K562 (cell line): ENCODE data around the gene HARS2. TPM values are rescaled to one million over a fixed set of nuclear protein-coding genes. Genes with fewer than 3 reads are reported as not detected.

Source experiments
- CHD2 ChIP-seq: IDR thresholded peaks from 2 replicates; pipeline ENCODE4 v1.6.1; 2011; ENCODE audit warnings: low read depth, low read length
- CREB1 ChIP-seq, 2 experiments: sonication (generic) in 1 of 2; formaldehyde crosslinking in 1 of 2; IDR thresholded peaks; 2 replicates each; pipeline versions ENCODE4 v1.6.1 to v1.8.0; 2012 to 2022; ENCODE audit warnings: inconsistent platforms in 1 of 2, mild to moderate bottlenecking in 1 of 2, missing genetic modification reagents in 1 of 2, moderate library complexity in 1 of 2
- DLX4 ChIP-seq: fragments of 250-450 bp; sonication (Bioruptor Pico); IDR thresholded peaks from 2 replicates; pipeline ENCODE4 v1.6.1; 2021; ENCODE audit warnings: mild to moderate bottlenecking
- EP400 ChIP-seq: fragments of 450-650 bp; IDR thresholded peaks from 2 replicates; pipeline ENCODE4 v1.6.1; 2017; ENCODE audit warnings: antibody characterized with exemption, mild to moderate bottlenecking, moderate library complexity
- HMG20B ChIP-seq: fragments of 250-450 bp; sonication (Bioruptor Pico); IDR thresholded peaks from 2 replicates; pipeline ENCODE4 v1.5.0; 2021; ENCODE audit warnings: mild to moderate bottlenecking
- HNRNPK ChIP-seq: fragments of 200-400 bp; formaldehyde crosslinking; IDR thresholded peaks from one replicate; pipeline ENCODE4 v1.6.1; 2018; ENCODE audit warnings: mild to moderate bottlenecking, low read depth, low read length; ENCODE audit not compliant: poor library complexity, severe bottlenecking
- KLF1 ChIP-seq: fragments of 450-650 bp; IDR thresholded peaks from 2 replicates; pipeline ENCODE4 v1.6.1; 2016; ENCODE audit warnings: missing genetic modification characterization, missing compliant biosample characterization
- RFX7 ChIP-seq: fragments of 250-450 bp; sonication (Bioruptor Pico); IDR thresholded peaks from 2 replicates; pipeline ENCODE4 v1.5.1; 2021; ENCODE audit warnings: mild to moderate bottlenecking
- SNRNP70 ChIP-seq: fragments of 200-400 bp; formaldehyde crosslinking; optimal IDR thresholded peaks from 2 replicates; pipeline ENCODE3; 2017; ENCODE audit warnings: low read depth, low read length
- SRSF9 ChIP-seq: fragments of 200-400 bp; formaldehyde crosslinking; IDR thresholded peaks from 2 replicates; pipeline ENCODE4 v1.6.1; 2017; ENCODE audit warnings: low read depth, low read length, borderline replicate concordance
- TAF7 ChIP-seq: fragments of 450-650 bp; IDR thresholded peaks from 2 replicates; pipeline ENCODE4 v1.6.1; 2016; ENCODE audit warnings: missing genetic modification characterization, missing compliant biosample characterization
- THRB ChIP-seq: fragments of 450-650 bp; formaldehyde crosslinking; conservative IDR thresholded peaks from 2 replicates; pipeline ENCODE4 v1.4.0; 2022; ENCODE audit warnings: mild to moderate bottlenecking, missing genetic modification characterization
- TRIM25 ChIP-seq: fragments of 450-650 bp; IDR thresholded peaks from 2 replicates; pipeline ENCODE4 v1.7.0; 2016; ENCODE audit warnings: borderline replicate concordance
- TSHZ1 ChIP-seq: fragments of 250-450 bp; sonication (Bioruptor Pico); IDR thresholded peaks from 2 replicates; pipeline ENCODE4 v1.4.0; 2020; ENCODE audit warnings: mild to moderate bottlenecking, moderate library complexity
- ZBTB1 ChIP-seq: sonication (generic); formaldehyde crosslinking; IDR thresholded peaks from 2 replicates; pipeline ENCODE4 v1.8.1; 2023; ENCODE audit warnings: missing genetic modification reagents, low read depth, mild to moderate bottlenecking, borderline replicate concordance
- ZEB2 ChIP-seq: fragments of 450-650 bp; IDR thresholded peaks from 2 replicates; pipeline ENCODE4 v1.6.1; 2016
- ZNF280B ChIP-seq: fragments of 250-450 bp; sonication (Bioruptor Pico); IDR thresholded peaks from 2 replicates; pipeline ENCODE4 v1.5.1; 2021; ENCODE audit warnings: mild to moderate bottlenecking
- ZNF316 ChIP-seq: fragments of 450-650 bp; IDR thresholded peaks from 2 replicates; pipeline ENCODE4 v1.6.1; 2016
- polyA plus RNA-seq, 8 experiments: library from polyadenylated mRNA; depleted of rRNA in 4 of 8; stranded (reverse) in 5 of 8; unstranded in 3 of 8; fragments of >200 nt; fragmentation: Nextera tagmentation in 2 of 8; fragmentation: Illumina TruSeq in 1 of 8; extraction: Ambion mirVana in 2 of 8; extraction: Trizol in 1 of 8; gene quantifications; 2 replicates each; pipeline versions ENCODE4 v1.2.1 to v1.2.3, GENCODE V29; 2011 to 2014; ENCODE audit warnings: inconsistent platforms in 1 of 8, missing spikeins in 1 of 8
- total RNA-seq, 7 experiments: library from RNA; depleted of rRNA in 6 of 7; stranded (reverse); fragments of >200 nt in 6 of 7; fragmentation: Illumina TruSeq in 2 of 7; extraction: Trizol in 2 of 7; gene quantifications; 2 replicates each; pipeline versions ENCODE4 v1.2.1 to v1.2.3, GENCODE V29; 2011 to 2021; ENCODE audit warnings: low replicate concordance in 1 of 7

HARS2 gene
- total and polyA plus RNA-seq, 9 of the 15 experiments (the other 6 are each of a cell fraction or from before 2014, with no cell fraction given) = 8.5 to 41.6 (median 27.1) TPM

GRCh38 chr5:140725799-140726471 is 34.7 kb downstream of the HARS2 start (continued):
- TF ChIP-seq DLX4 (CRISPR knock-in tag) (no peak), RFX7 (CRISPR knock-in tag) (no peak), ZEB2 (no peak), ZNF316 (peak; percentile 83), THRB (CRISPR knock-in tag) (peak; percentile 64; the same call in 1 of the 2 replicates), HNRNPK (no peak), SRSF9 (no peak), TSHZ1 (CRISPR knock-in tag) (no peak), CREB1 (IDR thresholded peaks at IDR 0.05) (peak; percentile 92), CREB1 (CRISPR knock-in tag; IDR thresholded peaks at IDR 0.05) (peak; percentile 96), SNRNP70 (no peak), ZNF280B (CRISPR knock-in tag) (no peak), CHD2 (peak; percentile 57; the same call in 1 of the 2 replicates), EP400 (peak; percentile 16; the same call in 1 of the 2 replicates), TAF7 (tag) (no peak), HMG20B (no peak), KLF1 (no peak), TRIM25 (no peak), ZBTB1 (CRISPR knock-in tag) (no peak)
